Measurements from ENCODE around the gene SPNS2.

Gene SPNS2, protein sequence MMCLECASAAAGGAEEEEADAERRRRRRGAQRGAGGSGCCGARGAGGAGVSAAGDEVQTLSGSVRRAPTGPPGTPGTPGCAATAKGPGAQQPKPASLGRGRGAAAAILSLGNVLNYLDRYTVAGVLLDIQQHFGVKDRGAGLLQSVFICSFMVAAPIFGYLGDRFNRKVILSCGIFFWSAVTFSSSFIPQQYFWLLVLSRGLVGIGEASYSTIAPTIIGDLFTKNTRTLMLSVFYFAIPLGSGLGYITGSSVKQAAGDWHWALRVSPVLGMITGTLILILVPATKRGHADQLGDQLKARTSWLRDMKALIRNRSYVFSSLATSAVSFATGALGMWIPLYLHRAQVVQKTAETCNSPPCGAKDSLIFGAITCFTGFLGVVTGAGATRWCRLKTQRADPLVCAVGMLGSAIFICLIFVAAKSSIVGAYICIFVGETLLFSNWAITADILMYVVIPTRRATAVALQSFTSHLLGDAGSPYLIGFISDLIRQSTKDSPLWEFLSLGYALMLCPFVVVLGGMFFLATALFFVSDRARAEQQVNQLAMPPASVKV

DNA sequence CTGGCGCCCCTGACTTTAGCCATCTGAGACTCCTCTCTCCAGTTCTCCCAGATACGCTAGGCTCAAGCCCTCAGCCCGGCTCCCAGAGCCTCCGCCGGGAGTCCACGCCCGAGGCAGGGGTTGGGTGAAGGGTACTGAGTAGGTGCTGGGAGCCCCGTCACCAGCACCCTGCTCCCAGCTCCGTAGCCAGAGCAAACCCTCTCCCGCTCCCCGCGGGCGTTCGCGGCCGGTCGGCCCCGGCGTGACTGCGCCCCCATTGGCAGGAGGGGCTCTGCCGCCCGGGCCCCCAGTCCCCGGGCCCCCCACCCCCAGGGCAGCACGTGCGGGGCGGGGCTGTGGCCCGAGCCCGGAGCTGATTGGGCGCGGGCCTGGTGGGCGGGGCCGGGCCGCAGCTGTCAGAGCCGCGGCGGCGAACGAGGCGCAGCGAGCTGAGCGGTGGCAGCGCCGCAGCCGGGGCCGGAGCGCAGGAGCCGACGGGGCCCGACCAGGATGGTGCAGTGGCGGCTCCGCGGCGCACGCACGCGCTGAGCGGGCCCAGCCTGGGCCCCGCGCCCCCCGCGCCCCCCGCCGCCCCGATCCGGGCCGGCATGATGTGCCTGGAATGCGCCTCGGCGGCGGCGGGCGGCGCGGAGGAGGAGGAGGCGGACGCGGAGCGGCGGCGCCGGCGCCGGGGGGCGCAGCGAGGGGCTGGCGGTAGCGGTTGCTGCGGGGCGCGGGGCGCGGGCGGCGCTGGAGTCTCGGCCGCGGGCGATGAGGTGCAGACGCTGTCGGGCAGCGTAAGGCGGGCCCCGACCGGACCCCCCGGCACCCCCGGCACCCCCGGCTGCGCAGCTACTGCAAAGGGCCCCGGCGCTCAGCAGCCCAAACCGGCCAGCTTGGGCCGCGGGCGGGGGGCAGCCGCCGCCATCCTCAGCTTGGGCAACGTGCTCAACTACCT is at the start of gene SPNS2:
SPNS2 (plus strand) TSS at position 421 of the 937 bp plus-strand sequence; CDS start at position 588, 167 bp downstream.
- DNase-seq (ENCODE audit: low read depth in 2 of 2): peak; percentile 36 to 70

DNA sequence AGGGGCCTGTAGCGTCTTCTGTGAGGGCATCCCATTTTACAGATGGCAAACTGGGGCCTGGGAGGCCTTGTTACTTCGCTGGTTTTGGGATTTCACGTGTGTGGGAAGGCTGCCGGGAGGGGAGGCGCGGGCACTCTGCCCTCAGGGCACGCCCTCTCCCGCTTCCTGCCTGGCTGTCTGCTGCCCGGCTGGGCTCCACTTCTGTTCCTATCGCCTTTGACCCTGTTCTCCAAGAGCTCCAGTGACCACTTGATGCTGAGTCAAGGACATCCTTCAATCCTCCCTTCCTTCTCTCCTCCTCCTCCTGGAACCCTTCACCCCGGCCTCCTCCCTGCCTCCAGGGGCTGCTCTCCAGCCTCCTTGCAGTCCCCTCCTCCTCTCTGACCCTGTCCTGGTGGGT is 48.9 kb upstream of the SPNS2 start:
- DNase-seq (ENCODE audit: low read depth in 2 of 2): no peak

DNA sequence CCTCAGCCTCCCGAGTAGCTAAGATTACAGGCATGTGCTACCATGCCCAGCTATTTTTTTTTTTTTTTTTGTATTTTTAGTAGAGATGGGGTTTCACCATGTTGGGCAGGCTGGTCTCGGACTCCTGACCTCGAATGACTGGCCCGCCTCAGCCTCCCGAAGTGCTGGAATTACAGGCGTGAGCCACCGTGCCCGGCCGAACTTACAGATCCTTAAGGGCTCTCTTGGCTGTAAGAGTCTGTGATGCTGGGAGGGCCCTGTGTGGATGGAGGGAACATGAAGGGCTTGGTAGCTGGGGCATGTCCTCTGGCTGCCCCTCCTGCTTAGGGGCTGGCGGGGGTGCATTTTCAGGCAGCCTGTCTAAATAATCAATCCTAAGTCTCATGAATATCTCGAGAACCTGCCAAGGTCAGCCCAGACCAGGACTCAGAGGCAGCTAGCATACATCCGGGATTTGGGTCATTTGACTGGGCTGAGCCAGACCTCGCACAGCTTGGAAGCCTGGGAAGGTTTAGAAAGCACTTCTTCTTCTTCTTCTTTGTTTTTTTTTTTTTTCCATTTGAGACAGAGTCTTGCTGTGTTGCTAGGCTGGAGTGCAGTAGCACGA is 47.9 kb upstream of the SPNS2 start:
- DNase-seq (ENCODE audit: low read depth in 2 of 2): no peak

DNA sequence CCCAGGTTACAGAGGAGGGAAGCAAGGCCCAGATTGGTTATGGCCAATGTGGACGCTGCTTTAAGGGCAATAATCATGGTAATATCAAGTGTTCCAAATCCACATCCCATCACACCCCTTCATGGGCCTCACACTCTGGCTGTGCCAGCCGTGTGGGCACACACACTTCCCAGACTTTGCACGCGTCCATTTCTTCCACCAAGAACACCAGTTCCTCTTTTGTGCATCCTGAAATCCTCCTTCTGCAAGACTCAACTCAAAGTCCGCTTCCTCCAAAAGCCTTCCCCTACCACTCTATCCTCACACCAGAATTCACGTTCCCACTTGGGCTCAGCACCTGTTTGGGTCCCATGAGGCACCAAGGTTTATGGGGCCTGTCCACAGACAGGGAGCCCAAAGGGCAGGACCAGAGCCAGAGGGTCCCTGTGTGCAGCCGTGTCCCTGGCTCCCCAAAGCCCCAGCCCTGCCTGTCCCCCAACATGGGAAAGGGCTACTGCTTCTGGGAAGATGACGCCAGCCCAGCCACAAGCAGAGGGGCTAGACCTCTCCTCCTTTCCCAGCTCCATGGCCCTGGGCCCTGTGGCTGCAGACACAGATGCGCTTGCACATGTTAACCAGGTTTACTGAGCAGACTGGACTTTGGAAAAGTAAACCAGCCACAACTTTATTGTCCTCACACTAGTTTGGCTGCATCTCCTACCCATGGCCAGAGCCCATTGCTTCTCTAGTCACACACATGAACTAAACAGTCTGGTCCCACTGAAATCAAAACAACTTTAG is 44.7 kb upstream of the SPNS2 start:
- no peak for DNase-seq (ENCODE audit: low read depth in 2 of 2)

DNA sequence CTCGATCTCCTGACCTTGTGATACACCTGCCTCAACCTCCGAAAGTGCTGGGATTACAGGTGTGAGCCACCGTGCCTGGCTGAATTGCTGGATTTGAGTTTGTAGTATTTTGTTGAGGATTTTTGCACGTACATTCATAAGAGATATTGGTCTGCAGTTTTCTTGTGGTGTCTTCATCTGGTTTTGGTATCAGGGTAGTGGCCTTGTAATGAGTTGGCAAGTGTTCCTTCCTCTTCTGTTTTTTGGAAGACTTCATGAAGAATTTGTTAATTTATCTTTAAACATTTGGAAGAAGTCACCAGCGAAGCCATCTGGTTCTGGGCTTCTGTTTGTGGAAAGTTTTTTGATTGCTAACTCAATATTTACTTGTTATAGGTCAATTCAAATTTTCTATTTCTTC is 38.0 kb upstream of the SPNS2 start:
- DNase-seq (ENCODE audit: low read depth in 2 of 2): no peak

DNA sequence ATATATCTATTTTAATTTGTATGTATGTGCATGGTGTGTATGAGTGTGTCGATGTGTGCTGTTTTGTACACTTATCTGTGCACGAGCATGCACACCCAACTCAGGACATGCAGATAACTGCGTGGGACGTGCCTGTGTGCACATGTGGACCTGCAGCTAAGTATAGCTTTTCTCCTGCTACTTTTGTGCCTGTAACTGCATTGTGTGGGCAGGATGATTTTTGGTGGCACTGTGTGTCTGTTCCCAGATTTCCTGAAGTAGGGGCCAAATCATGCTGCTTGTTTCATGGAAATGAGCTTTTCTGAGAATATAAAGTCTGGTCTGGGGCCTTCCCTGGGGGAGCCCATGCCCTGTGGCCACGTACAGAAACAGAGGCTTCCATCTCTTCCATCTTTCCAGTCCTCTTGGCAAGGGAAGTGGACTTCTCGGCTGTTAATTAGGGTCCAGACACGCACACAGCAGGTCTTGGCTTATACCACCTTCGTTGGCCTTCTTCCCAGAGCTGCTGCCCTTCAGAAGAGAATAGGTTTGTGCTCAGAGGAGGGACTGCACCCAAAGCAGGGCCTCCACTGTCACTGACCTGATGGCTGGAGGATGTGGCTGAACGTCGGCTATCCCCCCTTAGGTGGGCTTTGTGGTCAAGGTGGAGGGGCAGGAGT is 34.7 kb upstream of the SPNS2 start:
- no peak for DNase-seq (ENCODE audit: low read depth in 2 of 2)

DNA sequence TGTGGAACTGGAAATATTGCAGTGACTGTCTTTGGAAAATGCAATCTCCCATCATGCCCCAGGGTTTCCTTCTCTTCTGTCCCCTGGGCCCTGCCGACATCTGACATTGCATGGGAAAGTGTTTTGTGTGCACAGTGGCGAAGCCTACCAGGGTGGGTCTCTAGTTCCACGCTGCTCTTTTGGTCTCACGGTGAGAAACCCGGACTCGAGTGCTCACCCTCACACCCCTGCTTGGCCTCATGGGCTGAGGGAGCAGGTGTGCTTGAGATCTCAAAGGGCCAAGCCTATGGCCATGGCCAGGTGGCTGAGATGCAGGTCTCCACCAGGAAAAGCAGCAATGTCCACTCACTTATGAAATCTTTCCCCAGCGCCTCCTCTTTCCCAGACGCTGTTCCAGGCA is 32.9 kb upstream of the SPNS2 start:
- no peak for DNase-seq (ENCODE audit: low read depth in 2 of 2)

DNA sequence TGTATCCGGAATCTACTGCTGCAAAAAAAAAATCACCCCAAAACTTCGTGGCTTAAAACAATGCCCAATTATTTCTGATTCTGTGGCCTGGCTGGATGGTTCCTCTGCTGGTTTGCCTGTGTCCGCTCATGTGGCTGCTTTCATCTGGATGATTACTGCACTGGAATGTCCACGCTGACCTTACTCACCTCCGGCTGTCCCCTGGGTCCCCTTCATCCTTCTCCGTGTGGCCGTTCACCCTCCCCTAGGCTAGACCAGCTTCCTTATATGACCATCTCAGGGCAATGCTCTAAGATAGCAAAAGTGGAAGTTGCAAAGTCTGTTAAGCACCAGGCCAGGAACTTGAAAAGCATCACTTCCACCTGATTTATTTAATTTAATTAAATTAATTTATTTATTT is 31.4 kb upstream of the SPNS2 start:
- DNase-seq (ENCODE audit: low read depth in 2 of 2): no peak

DNA sequence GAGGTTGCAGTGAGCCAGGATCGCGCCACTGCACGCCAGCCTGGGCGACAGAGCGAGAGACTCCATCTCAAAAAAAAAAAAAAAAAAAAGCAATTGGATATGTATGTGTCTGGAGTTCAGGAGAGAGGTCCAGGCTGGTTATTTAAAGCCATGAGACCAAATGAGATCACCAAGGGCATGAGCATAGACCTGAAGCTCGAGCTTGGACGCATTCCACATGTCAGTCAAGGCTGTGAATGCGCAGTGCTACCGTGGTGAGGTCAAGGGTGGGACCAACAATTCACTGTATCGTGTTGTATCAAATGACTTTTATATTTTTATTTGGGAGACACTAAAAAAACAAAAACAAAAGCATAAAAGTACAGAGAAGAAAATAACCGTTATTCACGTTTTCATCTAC is 29.1 kb upstream of the SPNS2 start:
- no peak for DNase-seq (ENCODE audit: low read depth in 2 of 2)

DNA sequence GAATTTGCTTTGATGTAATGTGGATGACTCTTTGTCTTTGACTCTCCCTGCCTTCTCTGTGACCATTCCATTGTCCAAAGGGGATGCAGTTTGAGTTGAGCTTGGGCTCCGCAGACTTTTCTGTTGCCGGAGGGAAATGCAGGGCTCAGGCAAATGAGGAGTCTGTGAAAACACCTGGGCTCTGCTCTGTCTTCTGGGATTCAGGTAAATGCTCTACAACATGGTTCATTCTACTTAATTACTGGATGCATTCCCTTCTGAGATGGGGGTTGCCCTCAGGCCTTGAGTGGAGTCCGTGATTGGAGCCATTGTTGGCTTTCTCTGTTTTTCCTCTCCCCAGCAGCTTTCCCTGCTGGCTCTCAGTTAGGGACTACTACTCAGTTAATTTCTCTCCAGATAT is 26.4 kb upstream of the SPNS2 start:
- no peak for DNase-seq (ENCODE audit: low read depth in 2 of 2)

DNA sequence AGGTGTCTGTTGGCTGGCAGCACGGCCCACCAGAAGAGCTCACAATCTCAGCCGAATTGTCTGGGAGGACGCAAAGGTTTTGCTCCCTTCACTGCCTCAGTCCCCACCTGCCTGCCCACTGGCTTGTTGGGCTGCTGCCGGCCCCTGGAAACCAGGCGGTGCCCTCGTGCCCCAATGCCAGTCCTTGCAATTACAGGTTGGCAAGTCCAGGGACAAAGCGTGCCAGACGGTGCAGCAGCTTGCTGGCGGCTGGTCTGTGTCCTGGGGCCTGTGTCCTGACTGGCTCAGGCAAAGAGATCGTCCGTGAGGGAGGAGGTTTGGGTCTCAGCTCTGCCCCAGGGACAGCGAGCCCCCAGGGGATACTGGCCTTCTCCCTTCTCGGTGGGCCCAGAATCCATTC is 24.6 kb upstream of the SPNS2 start:
- DNase-seq (ENCODE audit: low read depth in 2 of 2): no peak

DNA sequence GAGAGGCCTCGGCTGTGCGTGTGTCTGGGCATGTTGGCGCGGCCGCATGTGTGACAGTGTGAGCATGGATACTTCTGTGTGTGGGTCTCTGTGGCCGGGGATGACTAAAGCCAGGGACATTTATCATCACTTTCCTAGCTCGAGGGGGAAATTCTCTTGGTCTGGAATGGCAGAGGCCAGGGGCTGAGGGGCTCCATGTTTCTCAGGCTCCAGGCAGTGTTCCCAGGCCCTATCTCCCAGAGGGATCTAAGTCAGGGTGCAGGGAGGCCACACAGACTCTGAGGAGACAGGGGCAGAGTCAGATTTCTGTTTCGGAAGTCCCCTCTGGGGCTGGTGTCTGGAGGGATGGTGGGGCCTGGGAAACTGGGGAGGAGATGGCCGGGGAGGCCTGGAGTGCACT is 23.7 kb upstream of the SPNS2 start:
- no peak for DNase-seq (ENCODE audit: low read depth in 2 of 2)

DNA sequence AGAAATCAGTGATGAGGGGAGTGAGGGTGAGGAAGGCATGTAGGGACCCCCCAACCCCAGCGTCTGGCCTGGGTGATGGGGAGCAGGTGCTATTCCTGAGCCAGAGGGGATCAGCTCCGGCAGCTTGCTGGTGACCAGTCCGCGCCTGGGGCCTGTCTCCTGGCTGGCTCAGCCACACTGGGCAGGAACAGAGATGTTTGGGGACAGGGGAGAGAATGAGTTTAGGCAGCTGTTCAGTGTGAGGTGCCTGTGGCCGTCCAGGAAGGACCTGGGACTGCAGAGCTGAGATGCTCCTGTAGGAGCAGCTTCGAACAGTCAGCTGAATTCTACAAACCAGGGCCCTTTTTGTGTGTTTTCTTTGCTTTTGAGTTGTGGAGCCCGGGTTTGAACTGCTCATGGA is 23.2 kb upstream of the SPNS2 start:
- DNase-seq (ENCODE audit: low read depth in 2 of 2): no peak

DNA sequence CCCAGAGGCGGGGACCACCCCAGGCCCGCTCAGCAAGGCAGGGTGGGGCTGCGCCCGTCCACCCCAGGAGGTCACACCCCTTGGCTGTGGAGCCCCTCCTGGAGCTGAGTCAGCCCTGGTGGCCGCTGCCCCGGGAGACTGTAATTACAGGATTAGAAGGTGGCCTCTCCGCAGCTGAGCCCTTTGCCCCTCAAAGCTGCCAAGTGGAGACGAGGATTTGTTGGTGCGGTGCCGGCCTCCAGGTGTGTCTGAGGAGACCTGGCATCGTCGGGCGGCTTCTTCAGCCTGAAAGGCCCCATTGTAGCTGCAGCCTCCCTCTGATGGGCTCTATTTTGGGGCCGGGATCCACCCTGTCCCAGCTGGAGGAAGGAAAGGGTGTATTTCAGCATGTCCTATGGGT is 22.7 kb upstream of the SPNS2 start:
- no peak for DNase-seq (ENCODE audit: low read depth in 2 of 2)

DNA sequence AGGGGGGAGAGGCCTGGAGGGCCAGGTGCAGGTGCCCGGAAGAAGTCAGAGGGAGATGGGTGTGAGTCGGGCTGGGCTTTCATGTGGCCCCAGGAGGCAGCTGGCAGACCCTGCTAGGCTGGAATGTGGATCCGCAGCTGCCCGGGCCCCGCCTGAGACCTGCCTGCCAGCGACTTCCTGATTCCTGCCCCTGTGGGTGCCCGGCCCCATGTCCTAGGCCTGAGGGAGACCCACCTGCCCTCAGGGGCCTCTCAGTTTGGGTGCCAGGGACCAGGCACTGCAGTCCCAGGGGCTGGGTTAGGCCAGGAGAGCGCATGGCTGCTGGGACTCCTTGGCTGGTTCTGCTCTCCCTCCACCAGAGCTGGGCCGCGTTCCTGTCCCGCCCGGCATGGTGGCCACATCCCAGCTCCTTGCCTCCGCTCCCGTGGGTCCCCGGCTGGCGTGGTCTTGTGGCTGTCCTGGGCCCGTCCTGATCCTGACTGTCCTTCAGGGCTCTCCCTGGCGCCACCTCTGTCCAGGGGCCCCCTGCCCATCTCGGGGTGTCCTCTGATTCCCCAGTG is 22.1 kb upstream of the SPNS2 start:
- DNase-seq (ENCODE audit: low read depth in 2 of 2): no peak

DNA sequence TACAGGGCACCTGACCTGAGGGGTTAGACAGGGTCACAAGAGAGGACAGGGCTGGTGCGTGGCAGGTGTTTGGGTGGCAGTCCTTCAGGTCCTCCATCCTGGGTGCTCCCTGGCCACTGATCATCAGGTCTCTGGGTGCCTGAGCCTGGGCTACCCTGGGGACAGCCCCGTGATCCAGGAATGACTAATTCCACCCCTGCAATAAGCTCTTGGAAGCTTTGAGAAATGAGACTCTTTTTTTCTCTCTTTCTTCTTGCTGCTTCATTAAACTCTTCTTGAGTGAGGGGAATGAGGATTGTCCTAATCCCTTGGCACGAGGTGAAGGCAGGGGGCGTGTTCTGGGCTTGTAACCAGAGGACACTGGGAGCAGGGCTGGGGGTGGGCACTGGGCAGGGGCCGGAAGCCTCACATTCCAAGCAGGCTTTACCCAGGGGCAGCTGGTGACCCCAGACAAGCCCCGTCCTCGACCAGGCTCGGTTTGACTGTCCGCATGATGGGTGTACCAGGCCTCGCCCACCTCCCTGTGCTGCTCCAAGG is 21.4 kb upstream of the SPNS2 start:
- DNase-seq (ENCODE audit: low read depth in 2 of 2): no peak

DNA sequence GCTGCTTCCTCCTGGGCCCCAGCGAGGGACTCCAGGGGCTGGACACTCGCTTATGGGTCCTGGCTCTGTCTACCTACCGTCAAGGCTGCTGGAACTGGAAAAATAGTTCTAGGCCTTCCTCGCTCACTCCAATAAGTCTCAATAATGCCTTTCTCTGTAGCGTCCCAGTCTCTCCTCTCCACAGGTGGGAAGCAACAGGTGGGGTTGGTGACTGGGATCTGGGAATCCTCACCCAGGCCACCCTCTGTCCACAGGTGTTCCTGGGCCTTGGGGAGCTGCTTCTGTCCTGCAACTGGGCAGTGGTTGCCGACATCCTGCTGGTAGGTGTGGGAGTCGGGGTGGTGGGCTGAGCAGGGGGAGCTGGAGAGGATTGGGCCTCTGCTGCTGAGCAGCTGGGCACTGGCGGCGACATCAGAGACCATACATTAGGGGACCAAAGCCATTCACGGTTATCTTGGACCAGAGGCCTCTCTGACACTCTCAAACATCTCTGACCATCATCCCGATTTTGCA is 20.3 kb upstream of the SPNS2 start:
- no peak for DNase-seq (ENCODE audit: low read depth in 2 of 2)

DNA sequence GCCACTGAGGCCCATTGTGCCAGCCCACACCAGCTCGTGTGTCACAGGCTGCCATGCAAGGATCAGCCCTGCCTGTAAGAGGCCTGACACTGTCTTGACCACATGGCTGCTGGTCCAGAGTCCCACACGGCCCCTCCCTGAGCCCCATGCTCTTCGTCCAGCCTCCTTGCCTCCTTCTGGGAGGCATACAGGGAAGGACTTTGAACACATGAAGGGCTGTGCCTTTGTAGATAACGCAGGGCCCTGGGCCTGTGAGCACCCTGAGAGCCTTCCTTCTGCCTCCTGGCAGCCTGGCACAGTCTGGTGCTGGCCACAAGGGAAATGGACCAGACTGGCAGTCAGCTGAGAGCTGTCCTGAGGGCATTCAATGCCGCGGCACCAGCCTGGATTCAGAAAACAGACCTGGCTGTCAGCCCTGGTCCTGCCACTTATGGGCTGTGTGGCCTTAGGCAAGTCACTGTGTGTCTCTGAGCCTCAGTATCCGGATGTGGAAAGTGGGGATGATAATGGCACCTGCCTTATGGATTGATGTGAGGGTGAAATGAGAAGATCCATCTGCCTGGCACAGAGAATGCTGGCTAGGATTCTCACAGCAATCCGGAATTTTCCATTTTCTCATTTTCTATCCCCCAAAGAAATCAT is 19.2 kb upstream of the SPNS2 start:
- no peak for DNase-seq (ENCODE audit: low read depth in 2 of 2)

DNA sequence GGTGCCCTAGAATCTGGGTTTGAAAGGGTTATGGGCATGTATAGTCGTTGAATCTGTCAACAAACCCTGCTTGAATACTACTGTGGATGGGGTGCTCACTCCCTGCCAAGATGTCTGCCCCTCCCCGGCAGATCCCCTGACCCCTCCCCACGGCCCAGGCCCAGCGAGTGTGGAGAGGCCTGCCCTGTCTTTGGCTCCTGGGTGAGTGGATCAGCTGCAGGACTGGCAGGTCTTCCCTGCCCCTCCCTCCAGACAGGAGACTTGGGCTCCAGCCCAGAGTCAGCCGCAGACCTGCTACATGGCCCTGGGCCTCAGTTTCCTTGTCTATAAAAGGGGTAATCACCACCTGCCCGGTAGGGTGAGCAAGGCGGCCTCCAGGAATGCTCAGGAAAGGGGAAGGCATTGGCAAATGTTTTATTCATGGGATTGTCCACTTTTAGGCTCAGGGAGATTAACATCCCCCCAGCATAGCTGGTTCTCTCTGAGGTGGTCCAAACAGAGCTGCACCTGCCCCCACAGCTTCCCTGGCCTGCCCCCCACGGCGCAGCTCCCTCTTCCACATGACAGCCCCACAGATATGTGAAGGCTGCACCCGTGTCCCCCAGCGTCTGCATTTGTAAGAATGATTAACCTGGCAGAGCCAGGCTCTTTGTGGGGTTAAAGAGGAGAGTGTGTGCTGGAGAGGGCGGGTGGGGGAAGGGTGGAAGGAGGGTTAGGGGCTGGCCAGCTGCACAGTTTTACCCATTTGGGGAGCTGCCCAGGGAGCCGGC is 18.5 kb upstream of the SPNS2 start:
- no peak for DNase-seq (ENCODE audit: low read depth in 2 of 2)

Data from stimulated activated CD4-positive, alpha-beta T cell treated with anti-CD3 and anti-CD28 coated beads, Interleukin-1b, Interleukin-23, amount 100 ng/mL, for 4 hours (primary cell).